GM12864 (cell line): ENCODE results near the gene TRIM32.

ENCODE experiments used
- DNase-seq: peaks from one replicate; pipeline ENCODE4 v3.0.0-alpha.2; 2011; ENCODE audit warnings: low read depth
- H3K4me3 ChIP-seq: 2 replicates; pipeline ENCODE4 v1.5.1; 2011; ENCODE audit warnings: mild to moderate bottlenecking, low read depth, low read length, control low read depth
- CTCF ChIP-seq: IDR thresholded peaks from 2 replicates; pipeline ENCODE4 v1.5.1; 2011; ENCODE audit warnings: low read depth, mild to moderate bottlenecking, moderate library complexity, low read length, control low read depth, inconsistent platforms; ENCODE audit errors: missing control alignments

TRIM32 gene

DNA sequence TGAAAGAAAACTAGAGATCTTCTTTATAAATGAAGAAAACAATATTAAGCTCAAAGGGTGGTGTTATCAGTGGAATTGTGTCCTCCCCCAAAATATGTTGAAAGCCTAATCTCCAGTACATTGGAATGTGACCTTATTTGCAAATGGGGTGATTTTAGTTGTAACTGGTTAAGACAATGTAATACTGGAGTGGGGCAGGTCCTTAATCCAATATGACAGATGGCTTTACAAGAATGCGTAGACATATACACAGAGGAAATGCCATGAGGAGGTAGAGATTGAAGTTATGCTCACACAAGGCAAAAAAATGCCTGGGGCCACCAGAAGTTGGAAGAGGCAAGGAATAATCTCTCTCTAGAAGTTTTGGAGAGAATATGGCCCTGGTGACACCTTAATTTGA is 13.7 kb upstream of the TRIM32 start:
- no peak for DNase-seq
- H3K4me3 ChIP-seq: no peak overlapping the region
- TF ChIP-seq CTCF: no peak

DNA sequence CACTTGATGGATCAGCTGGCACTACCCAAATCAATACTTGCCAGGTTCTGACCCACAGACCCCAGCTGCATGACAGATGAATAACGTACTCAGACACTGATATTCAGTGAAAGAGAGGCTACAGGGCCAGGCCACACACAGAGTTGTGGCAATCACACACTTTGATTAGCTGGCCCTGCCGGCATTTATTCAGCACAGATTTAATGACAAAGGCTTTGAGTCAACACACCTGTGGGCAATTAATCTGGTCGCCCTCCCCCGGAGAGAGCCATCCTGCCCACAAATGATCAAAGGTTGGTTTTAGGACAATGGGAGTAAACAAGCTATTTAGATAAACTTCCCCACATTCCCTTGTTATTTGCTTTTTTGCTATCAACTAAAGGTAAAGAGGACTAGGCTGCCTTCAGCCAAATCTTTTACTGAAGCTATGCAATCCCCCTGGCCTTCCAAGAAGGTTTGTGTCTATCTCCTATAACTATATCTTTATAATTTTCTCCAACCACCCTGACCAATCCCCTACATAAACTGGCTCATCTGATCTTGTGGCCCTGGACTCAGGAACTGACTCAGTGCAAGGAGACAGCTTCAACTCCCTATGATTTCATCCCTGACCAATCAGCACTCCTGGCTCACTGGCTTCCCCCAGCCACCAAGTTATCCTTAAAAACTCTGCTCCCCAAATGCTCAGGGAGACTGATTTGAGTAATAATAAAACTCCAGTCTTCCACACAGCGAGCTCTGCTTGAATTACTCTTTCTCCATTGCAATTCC is 12.7 kb upstream of the TRIM32 start:
- DNase-seq: no peak
- no peak for TF ChIP-seq CTCF
- no peak overlapping the region for H3K4me3 ChIP-seq

- DNase-seq: no peak
- no peak for TF ChIP-seq CTCF
- no peak overlapping the region for H3K4me3 ChIP-seq
Measured at GRCh38 chr9:116683535-116683934, 3.6 kb upstream of the TRIM32 start.

DNA sequence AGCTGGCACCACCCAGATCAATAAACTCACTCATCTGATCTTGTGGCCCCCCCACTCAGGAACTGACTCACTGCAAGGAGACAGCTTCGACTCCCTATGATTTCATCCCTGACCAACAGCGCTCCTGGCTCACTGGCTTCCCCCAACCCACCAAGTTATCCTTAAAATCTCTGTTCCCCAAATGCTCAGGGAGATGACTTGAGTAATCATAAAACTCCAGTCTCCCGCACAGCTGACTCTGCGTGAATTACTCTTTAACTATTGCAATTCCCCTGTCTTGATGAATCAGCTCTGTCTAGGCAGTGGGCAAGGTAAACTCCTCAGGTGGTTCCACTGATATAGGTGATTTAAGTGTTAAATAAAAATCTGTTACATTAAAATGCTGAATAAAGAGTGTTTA is 1.9 kb upstream of the TRIM32 start:
- TF ChIP-seq CTCF: no peak
- no peak overlapping the region for H3K4me3 ChIP-seq
- no peak for DNase-seq

DNA sequence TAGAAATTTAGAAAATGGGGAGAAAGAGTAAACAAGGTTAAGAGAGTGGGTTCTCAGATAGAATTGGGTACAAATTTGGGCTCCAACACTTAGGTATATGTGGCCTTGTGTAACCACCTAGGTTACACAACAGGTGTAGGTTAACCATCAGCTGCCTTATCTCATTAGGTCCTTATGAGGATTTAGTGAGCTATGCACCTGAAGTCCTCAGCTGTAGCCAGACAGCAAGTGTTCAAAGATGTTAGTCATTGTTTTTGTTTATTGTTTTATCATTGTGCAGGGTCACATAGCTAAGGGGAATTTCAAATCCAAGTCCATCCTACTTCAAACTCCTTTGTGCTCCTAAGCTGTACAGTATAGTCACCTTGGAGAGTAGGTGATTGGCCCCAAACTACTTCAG is 970 bp upstream of the TRIM32 start:
- no peak for DNase-seq
- no peak for TF ChIP-seq CTCF
- peak overlapping the region; percentile 76 for H3K4me3 ChIP-seq

DNA sequence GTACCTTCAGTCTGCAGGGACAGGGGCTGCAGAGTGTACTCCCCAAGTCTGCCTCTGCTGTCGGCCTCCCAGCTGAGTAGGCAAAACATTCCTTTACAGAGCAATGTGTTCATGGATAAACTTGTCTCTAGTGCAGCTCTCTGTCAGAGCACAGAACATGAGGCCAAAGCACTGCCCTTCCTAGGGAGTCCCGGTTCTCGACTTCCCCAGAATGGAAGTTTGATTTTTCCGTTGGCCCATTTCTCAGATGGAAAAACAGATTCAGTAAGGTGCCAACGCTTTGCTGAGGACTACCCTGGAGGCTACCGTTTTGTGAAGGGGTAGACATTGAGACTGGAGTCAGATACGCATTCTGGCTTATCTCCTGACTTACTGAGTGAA is 422 bp upstream of the TRIM32 start:
- DNase-seq: no peak
- TF ChIP-seq CTCF: no peak
- peak overlapping the region; percentile 76 for H3K4me3 ChIP-seq

DNA sequence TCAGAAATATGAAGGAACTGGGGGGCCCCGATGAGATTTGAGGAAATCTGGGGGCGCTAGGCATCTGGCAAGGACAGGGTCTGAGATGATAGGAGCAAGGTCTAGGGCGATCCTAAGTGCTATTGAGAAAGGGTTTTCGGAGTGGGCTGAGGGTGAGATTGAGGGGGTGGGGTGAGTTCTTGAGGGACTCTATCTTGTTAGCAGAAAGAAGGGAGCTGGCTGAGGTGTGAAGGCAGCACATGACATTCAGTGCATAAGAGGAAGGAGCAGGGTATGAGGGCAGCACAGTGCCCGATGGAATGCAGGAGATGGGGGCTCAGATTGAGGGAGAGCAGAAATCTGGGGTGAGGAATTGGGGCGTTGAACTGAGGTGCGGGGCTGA is 640 bp downstream of the TRIM32 start:
- H3K4me3 ChIP-seq: peak overlapping the region; percentile 76
- TF ChIP-seq CTCF: no peak
- DNase-seq: no peak
